ENCODE measurements around the gene CALML4.
"Not testable (repeated sequence)": the region's sequence is repeated elsewhere in the genome, so short reads cannot be mapped to it uniquely, and the experiment has no call there.

The CALML4 gene

GRCh38 chr15:68207176-68207935, 2.2 kb upstream of the CALML4 start:
- DNase-seq = no peak

- DNase-seq = no peak
Measured at GRCh38 chr15:68206711-68207151, 1.6 kb upstream of the CALML4 start.

GRCh38 chr15:68205954-68206539, 915 bp upstream of the CALML4 start:
- DNase-seq = no peak

- no peak for DNase-seq
Measured at GRCh38 chr15:68205558-68205944, 419 bp upstream of the CALML4 start.

GRCh38 chr15:68204361-68204760, 771 bp downstream of the CALML4 start:
- DNase-seq = no peak

- no peak for DNase-seq
Measured at GRCh38 chr15:68203956-68204355, 1.2 kb downstream of the CALML4 start.

- DNase-seq = no peak
Measured at GRCh38 chr15:68203486-68203885, 1.6 kb downstream of the CALML4 start.

DNA sequence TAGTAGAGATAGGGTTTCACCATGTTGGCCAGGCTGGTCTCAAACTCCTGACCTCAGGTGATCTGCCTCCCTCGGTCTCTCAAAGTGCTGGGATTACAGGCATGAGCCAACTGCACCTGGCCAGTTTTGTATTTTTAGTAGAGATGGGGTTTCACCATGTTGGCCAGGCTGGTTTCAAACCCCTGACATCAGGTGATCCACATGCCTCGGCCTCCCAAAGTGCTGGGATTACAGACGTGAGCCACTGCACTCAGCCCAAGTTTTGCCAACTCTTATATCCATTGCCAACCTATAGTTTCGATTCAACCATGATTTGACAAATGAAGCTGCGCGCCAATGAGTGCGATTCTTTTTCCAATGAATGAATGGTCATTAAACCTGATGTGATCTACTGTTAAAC, 2.1 kb downstream of the CALML4 start:
- not testable (repeated sequence) for DNase-seq

DNA sequence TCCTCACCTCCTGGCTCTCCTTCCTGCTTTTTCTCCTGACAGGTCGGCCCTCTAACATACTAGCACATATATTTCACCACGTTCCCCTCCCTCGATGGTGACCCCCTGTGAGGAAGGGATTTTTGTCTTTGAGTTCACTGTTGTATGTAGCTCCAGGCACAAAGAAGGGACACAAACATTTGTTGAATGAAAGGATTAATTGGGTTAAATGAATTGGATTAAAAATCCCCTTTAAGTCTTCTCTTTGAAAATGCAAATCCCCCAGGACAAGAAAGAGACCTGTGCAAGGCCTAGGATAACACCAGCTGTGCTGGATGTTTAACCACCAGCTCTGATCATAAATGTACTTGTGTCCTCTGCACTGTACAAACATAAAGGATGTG, 3.3 kb downstream of the CALML4 start:
- DNase-seq = no peak

- no peak for DNase-seq
Measured at GRCh38 chr15:68201153-68201878, 3.8 kb downstream of the CALML4 start.

DNA sequence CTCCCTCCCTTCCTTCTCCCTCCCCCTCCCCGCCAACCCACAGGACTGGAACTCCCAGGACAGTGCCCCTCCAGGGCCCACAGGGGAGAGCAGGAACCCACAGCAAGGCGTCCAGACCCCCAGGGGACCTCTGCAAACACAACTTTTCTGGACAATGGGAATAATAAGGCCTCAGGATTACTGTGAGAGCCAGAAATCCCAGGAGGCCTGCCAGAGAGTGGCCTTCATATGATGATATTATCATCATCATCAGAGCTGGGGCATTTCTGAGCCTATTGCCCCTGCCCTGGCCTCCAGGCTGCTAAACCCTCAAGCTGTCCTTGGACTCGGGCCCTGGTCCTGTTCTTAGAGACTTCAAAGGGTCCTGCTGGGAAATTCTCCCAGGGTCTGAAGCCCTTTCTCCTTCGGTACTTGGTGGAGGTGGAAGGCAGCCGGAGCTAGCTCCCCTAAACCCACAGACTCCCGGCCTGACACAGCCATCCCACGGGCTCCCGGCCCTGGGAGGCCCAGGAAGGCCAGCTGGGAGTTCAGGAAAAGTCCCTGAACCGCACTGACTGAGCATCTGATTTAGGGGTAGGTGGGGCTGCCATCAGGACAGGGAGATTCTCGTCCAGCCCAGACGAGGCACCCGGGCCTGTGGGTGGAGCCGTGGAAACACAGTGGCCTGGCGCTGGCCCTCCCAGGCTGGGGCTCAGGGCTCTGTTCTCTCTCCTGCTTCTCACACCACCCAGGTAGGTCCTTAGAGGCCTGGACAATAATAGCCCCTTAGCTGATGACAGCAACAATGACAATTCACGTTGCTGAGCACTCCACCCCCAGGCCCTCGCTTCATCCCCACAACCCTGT, 4.9 kb downstream of the CALML4 start:
- no peak for DNase-seq

- no peak for DNase-seq
Measured at GRCh38 chr15:68199340-68199739, 5.8 kb downstream of the CALML4 start.

DNA sequence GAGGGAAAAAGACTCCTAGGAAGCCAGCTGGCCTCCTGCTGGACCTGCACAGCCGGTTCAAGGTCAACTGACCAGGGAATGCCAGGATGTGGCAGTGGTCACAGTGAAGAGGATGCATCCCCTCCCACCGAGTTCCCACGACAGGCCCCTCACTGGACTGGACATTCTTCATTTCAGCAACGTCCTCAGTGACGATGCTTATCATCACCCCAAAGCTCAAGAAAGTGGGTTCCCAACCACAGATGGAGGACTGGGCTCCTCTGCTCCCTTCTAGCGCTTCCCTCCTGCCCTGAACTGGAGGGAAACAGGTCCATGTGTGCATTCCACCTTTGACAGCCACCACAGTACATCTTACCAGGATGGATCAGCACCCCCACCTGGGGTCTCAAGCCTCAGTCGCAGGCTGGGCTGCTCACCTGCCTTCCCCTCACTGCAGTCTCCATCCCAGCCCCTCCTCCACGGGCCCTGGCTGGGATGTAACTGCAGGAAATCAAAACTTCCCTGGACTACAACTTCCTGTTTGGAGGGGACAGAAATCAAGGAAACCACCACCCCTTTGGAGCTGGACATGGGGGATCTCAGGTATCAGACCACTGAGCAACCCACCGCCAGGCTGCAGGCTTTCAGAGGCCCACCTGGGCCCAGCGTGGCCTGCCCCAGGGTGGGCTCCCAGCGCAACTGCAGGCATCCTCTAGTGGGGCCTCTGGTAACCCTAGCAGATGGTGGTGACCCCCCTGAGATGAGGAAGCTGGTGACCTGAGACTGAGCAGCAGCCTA, 7.3 kb downstream of the CALML4 start:
- no peak for DNase-seq

DNA sequence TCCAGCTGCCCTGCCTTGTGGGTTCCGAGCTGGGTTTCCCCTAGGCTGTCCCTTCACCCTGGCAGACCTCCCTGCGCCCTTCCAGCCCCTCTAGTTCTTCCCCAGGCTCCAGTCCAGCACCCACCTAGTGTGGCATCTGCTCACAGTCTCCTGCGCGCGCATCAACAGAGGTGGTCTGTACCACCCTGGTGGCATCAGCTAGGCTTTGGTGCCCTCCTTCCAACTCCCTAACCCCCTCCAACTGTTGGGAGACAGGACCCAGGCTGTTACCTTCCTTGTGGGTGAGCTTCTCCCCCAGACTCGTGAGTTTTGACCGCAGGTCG, 8.0 kb downstream of the CALML4 start:
- no peak for DNase-seq

DNA sequence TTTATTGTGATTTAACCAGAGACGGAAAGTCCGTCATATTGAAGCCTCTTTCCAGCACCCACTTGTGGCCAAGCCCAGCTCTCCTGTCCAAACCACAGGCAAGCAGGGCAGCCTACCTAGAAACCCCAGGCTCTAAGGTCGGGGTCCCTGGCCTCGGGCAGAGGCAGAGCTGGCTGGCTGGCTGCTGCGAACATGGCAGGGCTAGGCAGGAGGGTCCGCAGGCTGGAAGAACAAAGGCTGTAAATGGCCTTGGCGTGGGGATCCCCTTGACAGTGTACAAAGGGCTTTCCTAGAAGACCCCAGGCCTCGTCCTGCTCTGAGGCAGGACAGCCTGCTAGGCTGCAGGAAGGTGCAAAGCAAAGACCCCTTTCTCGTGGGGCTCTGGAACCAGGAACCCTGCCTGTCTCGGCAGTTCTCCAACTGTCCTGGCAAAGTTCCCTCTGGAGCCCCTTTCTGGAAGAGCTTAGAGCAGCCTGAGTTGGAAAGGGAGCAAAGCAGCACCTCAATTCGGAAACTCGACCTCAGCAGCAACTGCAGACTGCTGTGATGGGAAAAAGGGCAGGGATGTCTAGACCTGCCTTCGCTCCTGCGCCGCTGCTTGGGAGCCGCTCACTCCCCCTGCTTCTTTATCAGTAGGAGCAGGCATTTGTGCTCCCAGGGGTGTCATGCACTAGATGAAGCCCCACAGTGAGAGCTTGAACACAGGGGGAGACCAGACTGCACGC, 8.5 kb downstream of the CALML4 start:
- no peak for DNase-seq

DNA sequence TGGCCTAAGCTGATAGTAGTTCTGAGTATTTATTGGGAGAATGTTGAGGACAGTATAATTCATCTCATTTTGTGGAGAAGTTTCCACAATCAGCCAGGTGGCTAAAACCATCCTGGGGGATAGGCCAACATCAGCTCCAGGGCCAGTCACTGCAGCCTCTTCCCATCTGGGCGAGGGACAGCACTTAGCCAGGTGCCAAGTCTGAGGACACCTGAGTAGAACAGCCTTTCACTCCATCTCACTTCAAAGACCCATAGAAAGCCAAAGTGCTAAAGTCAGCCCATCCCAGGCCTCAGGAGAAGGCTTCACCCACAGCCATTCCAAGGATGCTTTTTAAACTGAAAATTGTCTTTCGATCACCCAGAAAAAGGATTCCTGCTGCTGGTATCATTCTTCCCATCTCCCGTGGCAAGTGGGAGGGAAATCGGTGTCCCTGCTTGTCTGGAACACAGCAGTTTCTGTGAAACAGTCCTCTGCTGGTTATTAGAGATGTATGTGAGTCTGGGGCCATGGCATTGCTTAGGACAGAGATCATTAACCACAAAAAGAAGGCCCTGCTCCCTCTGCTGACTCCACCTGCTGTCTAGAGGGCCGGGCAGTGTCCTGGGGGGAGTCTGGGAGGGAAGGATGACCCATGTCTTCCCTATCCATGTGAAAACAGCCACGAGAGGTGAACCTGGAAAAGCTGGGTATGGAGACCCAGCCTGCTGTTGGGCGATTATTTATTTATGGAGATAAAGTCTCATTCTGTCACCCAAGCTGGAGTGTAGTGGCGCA, 9.6 kb downstream of the CALML4 start:
- no peak for DNase-seq

DNA sequence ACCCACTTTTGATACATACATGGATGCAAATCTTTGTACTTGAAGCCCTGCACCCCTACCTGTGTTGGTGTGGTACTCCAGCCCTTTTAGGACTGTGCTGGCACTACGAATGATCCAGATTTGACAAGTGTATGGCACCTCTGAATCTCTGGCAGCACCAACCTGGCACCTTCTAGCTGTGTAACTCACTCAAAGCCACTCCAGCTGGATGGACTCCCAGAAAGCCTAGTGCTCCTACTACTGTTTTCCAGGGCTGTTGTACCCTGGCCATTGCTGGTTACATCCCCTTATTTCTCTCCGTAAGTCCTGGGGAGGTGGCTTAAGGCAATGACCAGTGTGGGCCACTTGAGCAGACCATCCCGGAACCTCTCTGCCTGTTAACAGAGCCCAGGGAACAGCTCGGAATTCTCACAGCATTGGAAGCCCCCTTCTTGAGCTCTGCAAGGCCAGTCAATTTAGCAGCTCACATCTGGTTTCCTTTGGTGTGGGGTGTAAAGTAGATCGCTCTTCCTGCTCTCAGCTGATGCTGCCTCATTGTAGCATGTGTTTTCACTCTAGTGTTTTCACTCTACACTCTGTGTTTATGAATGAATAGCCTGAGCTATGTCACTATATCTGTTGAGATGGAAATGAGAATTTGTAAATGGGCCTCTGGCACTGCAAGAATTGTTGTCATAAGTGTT, 12.2 kb downstream of the CALML4 start:
- DNase-seq = no peak

DNA sequence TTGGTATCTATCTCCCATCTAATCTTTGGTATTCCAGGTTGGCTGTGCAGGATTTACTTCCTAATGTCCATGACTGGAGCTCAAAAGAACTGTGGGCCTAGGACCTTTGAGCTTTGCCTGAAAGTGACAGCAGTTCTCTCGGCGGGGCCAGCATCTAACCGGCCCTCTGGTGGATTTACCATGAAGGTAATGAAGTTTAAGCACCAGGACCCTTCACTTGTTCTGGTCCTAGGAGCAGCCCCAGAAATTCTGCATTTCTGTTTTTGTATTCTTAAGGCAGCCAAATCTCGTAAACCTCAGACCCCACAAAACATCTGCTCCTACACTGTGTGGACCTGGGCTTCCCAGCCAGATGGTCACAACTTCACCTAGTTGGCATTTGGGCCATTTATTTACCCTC, 13.0 kb downstream of the CALML4 start:
- no peak for DNase-seq

GRCh38 chr15:68191555-68191954, 13.6 kb downstream of the CALML4 start:
- DNase-seq = no peak

DNA sequence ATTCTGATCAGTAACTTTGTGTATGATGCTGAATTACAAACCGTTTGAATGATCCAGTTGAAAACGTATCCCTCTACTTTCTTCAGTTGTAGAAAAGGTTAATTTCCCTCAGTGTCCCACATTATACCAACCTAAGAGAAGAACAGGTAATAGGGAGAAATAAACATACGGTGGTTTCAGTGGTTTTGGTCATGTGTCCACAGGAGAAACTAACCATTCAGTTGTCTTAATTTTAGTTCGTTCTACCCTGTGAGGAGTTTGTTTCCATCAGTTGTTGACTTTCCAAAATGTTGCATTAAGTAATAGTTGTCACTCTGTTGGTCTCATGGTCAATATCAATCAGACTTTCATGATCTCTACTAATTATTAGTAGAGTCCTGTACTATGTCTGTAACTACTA, 15.1 kb downstream of the CALML4 start:
- DNase-seq = no peak
